ENCODE data around the gene SPINT2.
A peak's percentile ranks its signal among the peaks of the same experiment; 100 is the strongest.

Gene SPINT2

GRCh38 chr19:38315657-38316476 lies 51.5 kb downstream of the SPINT2 start, which contains the start of gene YIF1B:
YIF1B (minus strand) TSS chr19:38315947; CDS start chr19:38315917, 30 bp downstream.
- FAIRE-seq (no peak), DNase-seq (ENCODE audit: insufficient read length, low spot score) (peak; percentile 95)
- TF ChIP-seq CTCF (IDR thresholded peaks at IDR 0.05; ENCODE audit: insufficient read depth, missing control alignments) = no peak

- no peak for TF ChIP-seq CTCF (IDR thresholded peaks at IDR 0.05; ENCODE audit: insufficient read depth, missing control alignments)
- FAIRE-seq (no peak), DNase-seq (ENCODE audit: insufficient read length, low spot score) (no peak)
Observed at GRCh38 chr19:38316477-38317067, 52.2 kb downstream of the SPINT2 start.

GRCh38 chr19:38317104-38317612 lies 52.8 kb downstream of the SPINT2 start:
- no peak for DNase-seq (ENCODE audit: insufficient read length, low spot score)
- FAIRE-seq = no peak

GRCh38 chr19:38318660-38319059 lies 54.3 kb downstream of the SPINT2 start:
- FAIRE-seq = no peak
- DNase-seq (ENCODE audit: insufficient read length, low spot score) = no peak
- TF ChIP-seq CTCF (IDR thresholded peaks at IDR 0.05; ENCODE audit: insufficient read depth, missing control alignments) = no peak

More at GRCh38 chr19:38317104-38317612, 52.8 kb downstream of the SPINT2 start:
- no peak for TF ChIP-seq CTCF (IDR thresholded peaks at IDR 0.05; ENCODE audit: insufficient read depth, missing control alignments)

- no peak for TF ChIP-seq CTCF (IDR thresholded peaks at IDR 0.05; ENCODE audit: insufficient read depth, missing control alignments)
- DNase-seq (ENCODE audit: insufficient read length, low spot score) (peak; percentile 63), FAIRE-seq (no peak)
Observed at GRCh38 chr19:38319421-38320258, 55.3 kb downstream of the SPINT2 start, which contains the start of gene KCNK6. KCNK6 (plus strand) TSS chr19:38319845; CDS start chr19:38319951, 106 bp downstream.

- no peak for FAIRE-seq
- TF ChIP-seq CTCF (IDR thresholded peaks at IDR 0.05; ENCODE audit: insufficient read depth, missing control alignments) = no peak
Observed at GRCh38 chr19:38320969-38321339, 56.6 kb downstream of the SPINT2 start.

More at GRCh38 chr19:38320969-38321339, 56.6 kb downstream of the SPINT2 start:
- DNase-seq (ENCODE audit: insufficient read length, low spot score) = no peak

All from D721Med (cell line).